ENCODE results near the gene SLC34A3.

DNA sequence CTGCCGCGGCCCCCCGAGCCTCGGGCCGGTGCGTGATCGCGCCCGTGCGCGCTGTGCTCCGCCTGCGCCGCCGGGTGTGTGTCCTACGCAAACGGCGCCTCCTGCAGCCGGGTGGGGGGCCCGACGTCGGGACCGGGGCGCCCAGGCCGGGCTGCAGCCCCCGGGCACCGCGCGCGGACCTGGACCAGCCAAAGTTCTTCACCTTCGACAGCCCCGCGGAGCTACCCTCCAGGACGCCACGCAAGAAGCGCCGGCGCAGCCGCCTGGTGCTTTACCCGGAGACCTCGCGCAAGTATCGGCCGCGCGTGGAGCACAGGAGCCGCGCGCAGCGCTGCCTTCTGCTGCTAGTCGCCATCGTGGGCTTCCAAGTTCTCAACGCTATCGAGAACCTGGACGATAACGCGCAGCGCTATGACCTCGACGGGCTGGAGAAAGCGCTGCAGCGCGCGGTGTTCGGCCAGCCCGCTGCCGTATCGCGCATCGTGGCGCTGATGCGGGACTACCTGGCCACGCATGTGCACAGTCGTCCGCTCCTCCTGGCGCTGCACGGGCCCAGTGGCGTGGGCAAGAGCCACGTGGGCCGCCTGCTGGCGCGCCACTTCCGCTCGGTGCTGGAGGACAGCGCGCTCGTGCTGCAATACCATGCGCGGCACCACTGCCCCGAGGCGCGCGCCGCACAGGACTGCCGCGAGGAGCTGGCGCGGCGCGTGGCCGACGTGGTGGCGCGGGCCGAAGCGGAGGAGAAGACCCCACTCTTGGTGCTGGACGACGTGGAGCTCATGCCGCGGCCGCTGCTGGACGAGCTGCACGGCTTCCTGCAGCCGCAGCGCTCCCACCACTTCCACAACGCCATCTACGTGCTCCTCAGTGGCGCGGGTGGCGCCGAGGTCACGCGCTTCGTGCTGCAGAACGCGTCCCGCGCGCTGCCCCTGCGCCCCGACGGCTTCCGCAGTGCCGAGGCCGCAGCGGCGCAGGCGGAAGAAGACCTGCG lies 48.3 kb downstream of the SLC34A3 start:
- TF ChIP-seq, protein P1, sequence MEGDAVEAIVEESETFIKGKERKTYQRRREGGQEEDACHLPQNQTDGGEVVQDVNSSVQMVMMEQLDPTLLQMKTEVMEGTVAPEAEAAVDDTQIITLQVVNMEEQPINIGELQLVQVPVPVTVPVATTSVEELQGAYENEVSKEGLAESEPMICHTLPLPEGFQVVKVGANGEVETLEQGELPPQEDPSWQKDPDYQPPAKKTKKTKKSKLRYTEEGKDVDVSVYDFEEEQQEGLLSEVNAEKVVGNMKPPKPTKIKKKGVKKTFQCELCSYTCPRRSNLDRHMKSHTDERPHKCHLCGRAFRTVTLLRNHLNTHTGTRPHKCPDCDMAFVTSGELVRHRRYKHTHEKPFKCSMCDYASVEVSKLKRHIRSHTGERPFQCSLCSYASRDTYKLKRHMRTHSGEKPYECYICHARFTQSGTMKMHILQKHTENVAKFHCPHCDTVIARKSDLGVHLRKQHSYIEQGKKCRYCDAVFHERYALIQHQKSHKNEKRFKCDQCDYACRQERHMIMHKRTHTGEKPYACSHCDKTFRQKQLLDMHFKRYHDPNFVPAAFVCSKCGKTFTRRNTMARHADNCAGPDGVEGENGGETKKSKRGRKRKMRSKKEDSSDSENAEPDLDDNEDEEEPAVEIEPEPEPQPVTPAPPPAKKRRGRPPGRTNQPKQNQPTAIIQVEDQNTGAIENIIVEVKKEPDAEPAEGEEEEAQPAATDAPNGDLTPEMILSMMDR (IDR thresholded peaks at IDR 0.05; ENCODE audit: insufficient read depth, low read depth, low read length): no peak
- no peak for TF ChIP-seq EZH2 (IDR thresholded peaks at IDR 0.05; ENCODE audit: insufficient read depth, low read length)
